NCI-H82 (cell line): ENCODE measurements around the gene KRTAP3-1.
"Not testable (repeated sequence)": the region's sequence is repeated elsewhere in the genome, so short reads cannot be mapped to it uniquely, and the experiment has no call there.

Source experiments
- DNase-seq: peaks from one replicate; lab custom pipeline; 2025; lab: John Stamatoyannopoulos, UW

KRTAP3-1 gene

GRCh38 chr17:41008811-41009210 is at the start of gene KRTAP3-1:
KRTAP3-1 (minus strand) TSS chr17:41009128; CDS start chr17:41009074, 54 bp downstream.
- no peak for DNase-seq

- DNase-seq, result no peak
These were observed 48.6 kb upstream of the KRTAP3-1 start for GRCh38 chr17:41057547-41057946.

- not testable (repeated sequence) for DNase-seq
These were observed 46.2 kb upstream of the KRTAP3-1 start, which contains the start of gene KRTAP2-2 for GRCh38 chr17:41055130-41055529. KRTAP2-2 (minus strand) TSS chr17:41055230; CDS start chr17:41055211, 19 bp downstream.

- DNase-seq, result not testable (repeated sequence)
These were observed 45.6 kb upstream of the KRTAP3-1 start for GRCh38 chr17:41054556-41054955.

- no peak for DNase-seq
These were observed 45.1 kb upstream of the KRTAP3-1 start for GRCh38 chr17:41054025-41054424.

GRCh38 chr17:41052566-41052965 is 43.6 kb upstream of the KRTAP3-1 start:
- no peak for DNase-seq

- DNase-seq, result no peak
These were observed 40.2 kb upstream of the KRTAP3-1 start for GRCh38 chr17:41049110-41049509.

GRCh38 chr17:41048441-41048840 is 39.5 kb upstream of the KRTAP3-1 start:
- DNase-seq, result no peak

- not testable (repeated sequence) for DNase-seq
These were observed 38.0 kb upstream of the KRTAP3-1 start, which contains the start of gene KRTAP2-1 for GRCh38 chr17:41046735-41047465. KRTAP2-1 (minus strand) TSS chr17:41047316; CDS start chr17:41047267, 49 bp downstream.

- DNase-seq, result no peak
These were observed 34.0 kb upstream of the KRTAP3-1 start for GRCh38 chr17:41042953-41043352.

- DNase-seq, result not testable (repeated sequence)
These were observed 32.0 kb upstream of the KRTAP3-1 start, which contains the start of gene KRTAP1-1 for GRCh38 chr17:41040783-41041571. KRTAP1-1 (minus strand) TSS chr17:41041450; CDS start chr17:41041397, 53 bp downstream.

- DNase-seq, result no peak
These were observed 29.0 kb upstream of the KRTAP3-1 start for GRCh38 chr17:41037853-41038350.

GRCh38 chr17:41034346-41034935 is 25.5 kb upstream of the KRTAP3-1 start, which contains the start of gene KRTAP1-3:
KRTAP1-3 (minus strand) TSS chr17:41034874; CDS start chr17:41034821, 53 bp downstream.
- not testable (repeated sequence) for DNase-seq

- no peak for DNase-seq
These were observed 20.8 kb upstream of the KRTAP3-1 start, which contains the start of gene KRTAP1-4 for GRCh38 chr17:41029633-41030245. KRTAP1-4 (minus strand) TSS chr17:41030195; CDS start chr17:41030078, 117 bp downstream.

- no peak for DNase-seq
These were observed 18.0 kb upstream of the KRTAP3-1 start, which contains the start of gene KRTAP1-5 for GRCh38 chr17:41026715-41027471. KRTAP1-5 (minus strand) TSS chr17:41027208; CDS start chr17:41027155, 53 bp downstream.

GRCh38 chr17:41024697-41025096 is 15.8 kb upstream of the KRTAP3-1 start:
- DNase-seq, result no peak

GRCh38 chr17:41020336-41020735 is 11.4 kb upstream of the KRTAP3-1 start:
- DNase-seq, result no peak

GRCh38 chr17:41019415-41019814 is 10.5 kb upstream of the KRTAP3-1 start:
- DNase-seq, result no peak

GRCh38 chr17:41018541-41018940 is 9.6 kb upstream of the KRTAP3-1 start:
- no peak for DNase-seq

GRCh38 chr17:41016578-41017215 is 7.8 kb upstream of the KRTAP3-1 start:
- DNase-seq, result no peak
